GM12875 (cell line): ENCODE measurements around the gene DAB1.

Experiments used
- H3K4me3 ChIP-seq: one replicate; pipeline ENCODE4 v1.5.1; 2011; ENCODE audit warnings: low read depth, low read length, control low read depth
- CTCF ChIP-seq: IDR thresholded peaks from 2 replicates; pipeline ENCODE4 v1.5.1; 2011; ENCODE audit warnings: low read depth, mild to moderate bottlenecking, control low read depth, inconsistent platforms, low read length, moderate library complexity, borderline replicate concordance; ENCODE audit not compliant: insufficient read depth

DAB1 gene

GRCh38 chr1:57463343-57463742 is 39.5 kb upstream of the DAB1 start:
- no peak overlapping the region for H3K4me3 ChIP-seq
- TF ChIP-seq CTCF = no peak

GRCh38 chr1:57461405-57461804 is 37.5 kb upstream of the DAB1 start:
- no peak overlapping the region for H3K4me3 ChIP-seq
- TF ChIP-seq CTCF = no peak

GRCh38 chr1:57451516-57451915 is 27.7 kb upstream of the DAB1 start:
- H3K4me3 ChIP-seq = no peak overlapping the region
- no peak for TF ChIP-seq CTCF

GRCh38 chr1:57450981-57451380 is 27.1 kb upstream of the DAB1 start:
- TF ChIP-seq CTCF = no peak
- H3K4me3 ChIP-seq = no peak overlapping the region

DNA sequence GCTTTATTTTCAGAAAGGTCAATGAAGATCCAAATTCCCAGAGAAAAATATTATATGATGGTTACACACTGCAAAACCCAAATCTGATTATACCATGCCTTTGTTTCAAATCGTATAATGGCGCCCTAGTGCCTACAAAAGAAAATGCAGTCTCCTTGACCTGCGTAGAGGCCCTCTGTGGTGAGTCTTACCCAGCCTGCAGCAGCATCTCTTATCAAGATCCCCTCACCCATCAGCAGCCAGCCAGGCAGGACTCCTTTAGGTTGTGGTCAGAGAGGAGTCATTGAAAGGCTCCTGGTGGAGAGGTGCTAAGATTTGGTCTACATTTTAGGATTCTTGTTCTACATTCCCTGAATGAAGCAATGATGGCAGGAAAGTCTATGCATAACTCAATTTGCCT is 23.7 kb upstream of the DAB1 start:
- TF ChIP-seq CTCF = no peak
- no peak overlapping the region for H3K4me3 ChIP-seq

GRCh38 chr1:57443004-57443403 is 19.1 kb upstream of the DAB1 start:
- TF ChIP-seq CTCF = no peak
- no peak overlapping the region for H3K4me3 ChIP-seq

DNA sequence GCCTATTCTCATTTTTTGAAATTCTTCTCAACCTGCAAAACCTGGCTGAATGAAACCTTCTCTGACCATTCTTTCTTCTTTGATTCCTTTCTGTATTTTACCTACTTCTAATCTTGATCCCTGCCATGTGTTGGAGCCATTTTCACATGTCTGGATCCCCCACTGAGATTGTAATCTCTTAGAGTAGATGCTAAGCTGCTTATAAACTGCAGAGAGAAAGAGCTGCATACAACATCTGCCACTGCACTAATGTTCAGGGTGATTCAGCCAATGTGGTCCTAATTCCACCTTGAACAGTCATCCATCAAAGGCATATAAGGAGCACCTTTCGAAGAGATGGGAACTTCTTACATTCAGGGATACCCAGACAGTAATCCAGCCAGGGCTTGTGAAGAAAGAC is 16.2 kb upstream of the DAB1 start:
- H3K4me3 ChIP-seq = no peak overlapping the region
- TF ChIP-seq CTCF = no peak
